HG03039 (cell line): ENCODE results near the gene COPA.

Experiments used
- ATAC-seq: cut with Tn5 transposase; IDR thresholded peaks from one replicate; pipeline ENCODE4 v1.9.1; 2021; ENCODE audit warnings: mild to moderate bottlenecking, moderate library complexity; ENCODE audit not compliant: unreplicated experiment

COPA gene

GRCh38 chr1:160363010-160363409 is 20.0 kb upstream of the COPA start:
- ATAC-seq, result no peak

DNA sequence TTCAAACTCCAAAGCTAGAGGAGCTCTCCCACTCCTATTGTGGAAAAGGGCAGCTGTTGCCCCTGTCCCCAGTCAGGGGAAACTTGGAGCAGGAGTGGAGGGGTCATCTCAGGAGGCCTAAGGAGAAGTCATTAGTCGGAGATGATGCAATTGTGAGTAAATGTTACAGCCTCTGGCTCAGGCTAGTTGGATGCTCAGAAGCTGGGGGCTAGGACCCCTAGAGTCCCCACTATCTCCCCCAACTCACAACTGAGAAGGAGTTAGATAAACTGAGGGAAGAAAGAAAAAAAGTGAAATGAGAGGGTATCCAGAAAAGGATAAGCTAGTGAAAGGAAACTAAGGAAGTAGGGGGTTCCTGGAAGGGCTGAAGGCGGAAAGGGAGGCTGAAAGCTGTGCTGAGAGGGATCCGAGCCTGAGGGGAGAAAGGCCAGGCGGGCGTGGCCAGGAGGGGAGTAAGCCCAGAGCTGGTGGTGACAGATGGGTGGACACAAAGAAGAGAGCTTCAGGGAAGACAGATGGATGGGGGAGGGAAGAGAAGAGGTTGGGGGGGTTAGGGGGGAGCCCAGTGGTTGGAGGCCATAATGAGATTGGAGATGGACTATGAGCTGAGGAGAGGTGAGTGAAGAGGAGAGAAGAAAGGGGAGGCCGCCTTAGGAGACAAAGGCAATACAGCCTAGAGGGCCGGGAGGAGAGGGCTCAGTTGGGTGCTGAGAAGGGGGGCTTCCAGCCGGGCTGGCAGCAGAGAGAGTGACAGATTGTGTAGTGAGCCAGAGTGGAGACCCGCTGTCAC is 19.3 kb upstream of the COPA start:
- ATAC-seq, result no peak

DNA sequence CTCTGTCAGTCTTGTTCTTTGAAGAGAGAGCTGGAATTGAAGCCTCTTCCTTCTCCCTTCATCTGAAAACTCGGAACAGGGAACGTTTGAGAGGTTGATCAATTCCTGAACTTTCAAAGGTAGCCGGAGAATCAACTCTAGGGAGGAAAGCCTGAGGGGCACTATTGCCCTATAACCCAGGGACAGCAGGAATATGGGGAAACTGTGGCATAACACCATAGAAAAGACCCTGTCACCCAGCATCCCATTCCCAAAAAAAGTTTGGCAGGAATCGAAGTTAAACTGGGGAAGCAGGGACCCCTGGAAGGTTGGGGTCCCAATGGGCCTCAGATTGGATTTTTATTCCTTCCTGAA is 18.7 kb upstream of the COPA start:
- ATAC-seq, result no peak

- no peak for ATAC-seq
Measured at GRCh38 chr1:160361199-160361598, 18.1 kb upstream of the COPA start.

DNA sequence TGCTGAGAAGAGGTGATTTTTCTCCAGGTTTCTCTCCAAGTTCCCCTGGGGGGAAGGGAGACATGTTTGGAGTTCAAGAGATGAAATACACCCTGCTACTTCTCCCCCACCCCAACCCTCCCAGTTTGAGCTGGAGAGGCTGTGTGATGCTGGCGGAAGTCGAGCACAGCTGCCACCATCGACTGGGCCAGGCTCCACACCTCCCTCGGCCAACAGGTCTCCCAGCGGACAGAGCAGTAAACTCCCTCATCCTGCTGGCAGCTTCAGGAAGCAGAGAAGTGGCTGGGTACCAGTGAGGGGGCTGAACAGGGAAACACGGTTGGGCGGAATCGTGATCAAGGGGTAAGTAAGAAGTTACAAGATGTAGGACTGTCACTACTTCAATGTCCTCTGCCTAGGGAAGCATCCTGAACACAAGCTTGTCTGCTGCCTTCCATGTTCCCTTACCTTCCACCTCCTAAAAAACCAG is 17.2 kb upstream of the COPA start:
- no peak for ATAC-seq

DNA sequence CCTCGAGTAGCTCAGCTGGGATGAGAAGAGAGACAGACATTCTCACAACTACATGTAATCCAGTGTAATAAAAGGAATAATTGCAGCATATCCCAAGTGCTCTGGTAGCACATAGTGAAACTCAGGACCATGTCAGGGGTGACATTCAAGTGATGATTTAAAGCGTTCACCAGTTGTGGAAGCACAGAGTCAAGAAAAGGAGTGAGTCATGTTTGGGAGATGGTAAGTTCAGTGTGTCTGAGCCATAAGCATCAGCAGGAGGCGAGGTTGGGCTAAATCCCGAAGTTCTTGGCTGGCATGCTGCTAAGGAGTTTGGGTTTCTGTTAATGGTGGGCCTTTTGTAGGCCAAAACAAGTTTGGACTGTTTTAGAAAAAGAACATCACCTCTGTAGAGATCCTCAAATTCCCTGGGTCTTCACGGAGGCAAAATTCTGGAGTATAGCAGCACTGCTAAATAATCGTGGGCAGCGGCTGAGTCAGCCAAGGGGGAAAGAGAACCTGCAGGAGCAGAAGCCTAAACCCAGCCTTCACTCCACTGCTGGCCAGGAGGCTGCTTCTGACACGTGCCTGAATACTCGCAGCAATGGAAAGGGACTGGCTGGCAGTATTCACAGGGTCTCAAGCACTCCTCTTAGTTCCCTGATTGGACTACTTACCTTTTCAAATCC is 16.6 kb upstream of the COPA start:
- no peak for ATAC-seq

GRCh38 chr1:160358073-160358472 is 15.0 kb upstream of the COPA start:
- ATAC-seq, result no peak

GRCh38 chr1:160357286-160358002 is 14.4 kb upstream of the COPA start:
- ATAC-seq, result no peak

- ATAC-seq, result no peak
Measured at GRCh38 chr1:160354388-160354985, 11.4 kb upstream of the COPA start.

DNA sequence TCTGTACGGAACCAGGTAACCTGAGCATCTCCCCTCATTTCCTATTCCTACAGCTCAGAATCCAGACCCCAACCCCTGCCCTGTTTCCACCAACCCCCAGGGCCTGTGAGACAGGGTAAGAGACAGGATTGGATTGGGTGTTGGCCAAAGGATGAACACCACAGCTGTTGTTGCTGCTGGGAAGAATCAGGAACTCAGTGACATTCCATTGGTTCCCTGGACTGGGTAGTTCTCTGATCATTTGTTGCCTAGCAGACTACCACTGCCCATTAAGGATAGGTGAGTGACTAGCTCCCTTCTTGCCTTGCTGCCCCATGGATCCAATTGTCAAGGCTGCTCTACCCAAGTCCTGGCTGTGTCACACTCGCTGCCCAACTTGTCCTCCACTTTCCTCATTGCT is 10.2 kb upstream of the COPA start:
- ATAC-seq, result no peak

DNA sequence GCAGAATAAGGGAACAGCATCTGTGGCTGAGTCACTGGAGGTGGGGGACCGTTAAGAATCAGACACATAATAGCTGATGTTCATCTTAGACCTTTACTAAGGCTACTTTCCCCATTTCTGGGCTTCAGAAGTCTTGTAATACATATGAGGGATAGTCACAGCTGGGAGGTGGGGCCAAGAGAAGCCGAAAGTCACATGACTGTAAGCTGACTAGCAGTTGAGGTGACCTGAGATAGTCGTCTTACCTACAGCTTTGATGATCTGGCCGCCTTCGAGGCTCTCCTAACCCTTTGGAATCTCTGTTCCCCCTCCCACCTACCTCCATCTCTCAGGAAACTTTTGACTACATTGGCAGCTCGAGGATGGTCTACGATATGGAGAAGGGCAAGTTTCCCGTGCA is 9.5 kb upstream of the COPA start:
- ATAC-seq, result no peak

GRCh38 chr1:160351629-160352028 is 8.6 kb upstream of the COPA start:
- no peak for ATAC-seq

DNA sequence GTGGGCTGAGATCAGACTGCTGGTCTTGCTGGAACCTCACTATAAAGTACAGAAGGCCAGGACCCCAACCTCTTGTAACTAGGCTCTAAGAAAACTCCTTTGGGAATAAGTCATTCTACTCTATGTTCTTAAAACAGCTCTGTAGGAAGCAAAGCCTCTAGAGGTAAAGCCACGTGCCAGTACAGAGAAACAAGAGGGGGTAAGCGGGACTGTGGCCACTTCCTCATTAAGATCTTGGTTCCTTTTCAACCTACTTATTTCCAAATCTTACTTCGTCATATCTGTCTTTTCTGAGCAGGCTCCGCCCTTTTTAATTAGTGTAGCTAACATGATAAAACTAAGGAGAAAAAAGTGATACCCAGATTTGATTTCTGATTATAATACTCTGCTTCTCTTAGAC is 3.9 kb upstream of the COPA start:
- no peak for ATAC-seq

DNA sequence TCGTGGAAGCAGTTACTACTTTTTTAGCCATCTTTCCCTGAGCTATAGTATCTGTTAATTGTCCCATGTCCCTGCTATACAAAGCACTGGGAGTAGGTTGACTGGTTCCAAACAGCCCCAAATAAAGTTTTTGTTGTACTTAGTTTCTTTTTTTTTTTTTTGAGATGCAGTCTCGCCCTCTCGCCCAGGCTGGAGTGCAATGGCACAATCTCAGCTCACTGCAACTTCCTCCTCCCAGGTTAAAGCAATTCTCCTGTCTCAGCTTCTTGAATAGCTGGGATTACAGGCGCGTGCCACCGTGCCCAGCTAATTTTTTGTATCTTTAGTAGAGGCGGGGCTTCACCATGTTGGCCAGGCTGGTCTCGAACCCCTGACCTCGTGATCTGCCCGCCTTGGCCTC is 3.4 kb upstream of the COPA start:
- ATAC-seq, result no peak

DNA sequence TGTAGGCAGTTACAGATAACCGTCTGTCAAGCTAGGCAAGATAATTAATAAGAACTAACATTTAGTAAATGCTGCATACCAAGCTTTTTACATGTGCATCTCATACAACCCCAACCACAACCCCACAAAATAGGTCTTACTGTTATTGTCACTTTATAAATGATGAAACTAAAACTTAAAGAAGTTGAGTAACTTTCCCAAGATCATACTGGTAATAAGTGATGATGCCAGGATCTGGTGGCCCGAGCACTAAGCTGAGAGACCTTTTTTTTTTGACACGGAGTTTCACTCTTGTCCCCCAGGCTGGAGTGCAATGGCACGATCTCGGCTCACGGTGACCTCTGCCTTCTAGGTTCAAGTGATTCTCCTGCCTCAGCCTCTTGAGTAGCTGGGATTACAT is 1.9 kb upstream of the COPA start:
- ATAC-seq, result no peak

DNA sequence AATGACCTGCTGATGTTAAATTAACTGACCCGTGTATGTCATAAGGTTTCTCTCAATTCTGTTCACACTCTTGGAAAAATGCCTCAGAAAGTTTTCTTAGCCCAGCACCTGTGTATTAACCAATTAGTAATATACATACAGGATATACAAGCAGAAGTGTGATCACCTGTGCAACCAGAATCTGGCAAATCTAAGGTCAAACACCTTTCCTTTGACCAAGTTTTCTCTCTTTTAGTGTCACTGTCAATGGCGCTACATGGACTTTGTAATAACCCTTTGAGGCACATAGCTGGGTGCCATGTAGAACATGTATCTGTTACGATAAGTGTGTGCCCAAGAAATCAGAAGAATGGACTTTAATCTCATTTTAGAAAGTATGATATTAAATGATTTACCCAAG is 1.2 kb upstream of the COPA start:
- ATAC-seq, result no peak

DNA sequence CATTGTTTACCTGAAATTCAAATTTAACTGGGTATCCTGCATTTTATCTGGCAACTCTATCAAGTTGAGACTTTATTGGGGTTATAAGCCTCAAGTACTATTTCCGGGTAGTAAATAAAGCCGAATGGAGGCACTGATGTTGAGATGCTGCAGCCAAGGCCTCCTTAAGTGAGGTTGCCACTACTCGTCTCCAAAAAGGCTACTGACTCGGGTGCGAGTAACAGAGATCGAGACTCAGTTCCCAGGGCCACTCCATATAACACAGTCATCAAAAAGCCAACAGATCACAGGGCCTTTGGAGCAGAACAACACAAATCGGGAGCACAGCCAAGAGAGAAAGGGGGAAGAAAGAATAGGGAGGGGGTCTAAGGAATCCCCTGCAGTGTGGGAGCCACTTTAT is 524 bp downstream of the COPA start:
- ATAC-seq, result no peak

DNA sequence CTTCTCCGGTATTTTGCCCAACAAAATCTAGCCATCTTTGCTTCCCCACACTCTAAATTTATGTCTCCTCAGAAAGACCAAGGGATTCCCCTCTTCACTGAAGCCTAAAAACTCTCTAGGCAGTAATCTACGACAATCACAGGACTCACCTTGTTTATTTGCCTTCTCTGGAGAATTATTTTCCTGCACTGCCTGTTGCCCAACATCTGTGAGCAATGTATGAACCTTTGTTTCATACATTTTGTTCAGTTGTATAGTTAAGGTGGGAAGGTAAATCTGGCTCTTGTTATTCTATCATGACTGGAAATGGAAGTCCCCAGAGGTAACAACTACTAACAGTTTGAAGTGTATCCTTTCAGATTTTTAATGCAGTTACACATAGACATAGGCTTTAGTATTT is 2.2 kb downstream of the COPA start:
- ATAC-seq, result no peak

- ATAC-seq, result no peak
Measured at GRCh38 chr1:160340146-160340545, 2.9 kb downstream of the COPA start.

GRCh38 chr1:160338580-160338979 is 4.5 kb downstream of the COPA start:
- ATAC-seq, result no peak

DNA sequence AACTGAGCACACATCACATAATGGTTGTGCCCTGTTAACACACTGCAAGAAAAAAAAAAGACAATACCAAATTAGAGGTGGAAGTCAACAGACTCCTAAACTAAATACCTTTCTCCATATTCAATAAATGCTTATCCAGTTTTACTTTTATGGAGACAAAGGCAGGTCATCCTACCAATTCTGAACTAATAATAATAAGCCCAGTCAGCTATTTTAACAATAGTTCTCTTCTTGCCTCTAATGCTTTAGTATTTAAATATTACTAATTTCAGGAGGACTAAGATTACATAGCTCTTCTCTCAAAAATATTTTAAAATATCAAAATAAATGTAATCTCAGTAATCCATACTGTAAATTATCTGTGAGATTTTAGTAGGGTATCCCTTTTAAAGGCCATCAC is 10.5 kb downstream of the COPA start:
- no peak for ATAC-seq

DNA sequence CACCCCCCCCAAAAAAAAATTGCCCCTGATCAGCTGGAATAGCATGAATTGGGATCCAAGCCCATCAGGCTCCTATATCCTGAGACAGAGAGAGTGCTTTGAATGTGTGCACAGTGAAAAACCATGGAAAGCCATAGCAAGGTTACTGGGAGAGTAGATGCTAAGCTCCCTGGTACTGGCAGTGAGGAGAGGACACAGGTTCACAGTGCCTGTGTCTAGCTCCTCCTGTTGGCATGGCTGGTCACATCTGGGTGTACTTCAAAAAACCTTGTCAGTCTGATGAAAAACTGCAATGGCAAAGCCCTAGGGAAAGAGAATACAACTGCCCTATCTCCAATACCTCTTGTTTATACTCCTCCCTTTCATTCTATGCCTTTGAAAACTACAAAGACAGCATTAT is 12.9 kb downstream of the COPA start:
- no peak for ATAC-seq
